ENCODE measurements around the gene FAM114A2.

DNA sequence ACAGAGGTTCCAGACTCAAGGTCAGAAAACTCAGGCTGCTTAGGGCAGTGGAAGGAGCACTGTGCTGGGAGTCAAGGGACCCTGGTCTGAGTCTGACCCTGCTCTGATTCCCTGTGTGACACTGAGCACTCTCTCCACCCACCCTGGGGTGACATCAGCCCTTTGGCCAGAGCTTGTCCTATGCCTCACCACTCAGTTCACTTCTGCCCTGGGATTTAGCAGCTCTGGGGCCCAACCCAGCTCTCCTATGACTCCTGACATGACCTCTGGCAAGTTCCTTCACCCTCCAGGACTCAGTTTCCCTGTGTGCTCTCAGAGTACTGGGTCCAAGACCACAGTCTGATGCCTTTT lies 63.9 kb downstream of the FAM114A2 start:
- TF ChIP-seq ZNF274 (IDR thresholded peaks at IDR 0.05; ENCODE audit: low read depth, low read length) (no peak), SUZ12 (IDR thresholded peaks at IDR 0.05; ENCODE audit: extremely low read depth, insufficient read depth, insufficient read length) (no peak), YY1 (IDR thresholded peaks at IDR 0.05; ENCODE audit: insufficient read depth, insufficient read length) (no peak)

All from NT2/D1 (cell line).